22Rv1 (cell line): Measurements from ENCODE around the gene TIGD1.

Experiments used
- ZFX ChIP-seq: fragments of 450-650 bp; IDR thresholded peaks from 2 replicates; pipeline ENCODE4 v1.6.1; 2017; ENCODE audit warnings: antibody characterized with exemption, borderline replicate concordance
- TF ChIP-seq, protein P1 (sequence below): fragments of 450-650 bp; IDR thresholded peaks from 2 replicates; pipeline ENCODE4 v1.5.1; 2017; ENCODE audit warnings: mild to moderate bottlenecking

DNA sequence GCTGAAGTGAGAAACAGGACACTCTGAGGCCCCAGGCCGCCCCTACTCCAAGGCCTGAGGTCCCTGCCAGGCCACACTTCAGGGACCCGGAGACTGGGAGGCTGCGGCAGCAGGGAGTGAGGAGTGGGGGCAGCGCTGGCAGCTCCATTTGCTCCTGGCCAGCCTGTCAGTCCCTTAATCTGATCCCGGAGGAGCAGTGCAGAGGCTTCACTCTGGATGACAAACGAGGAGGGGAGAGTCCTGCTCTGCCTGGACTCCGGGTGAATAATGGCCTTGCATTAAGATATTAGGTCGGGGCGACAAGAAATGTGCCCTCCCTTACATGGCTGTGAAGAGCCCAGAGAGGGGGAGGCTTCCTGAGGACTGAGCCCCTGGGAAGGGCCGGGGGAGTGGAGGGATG is 44.5 kb downstream of the TIGD1 start:
- TF ChIP-seq, protein P1, sequence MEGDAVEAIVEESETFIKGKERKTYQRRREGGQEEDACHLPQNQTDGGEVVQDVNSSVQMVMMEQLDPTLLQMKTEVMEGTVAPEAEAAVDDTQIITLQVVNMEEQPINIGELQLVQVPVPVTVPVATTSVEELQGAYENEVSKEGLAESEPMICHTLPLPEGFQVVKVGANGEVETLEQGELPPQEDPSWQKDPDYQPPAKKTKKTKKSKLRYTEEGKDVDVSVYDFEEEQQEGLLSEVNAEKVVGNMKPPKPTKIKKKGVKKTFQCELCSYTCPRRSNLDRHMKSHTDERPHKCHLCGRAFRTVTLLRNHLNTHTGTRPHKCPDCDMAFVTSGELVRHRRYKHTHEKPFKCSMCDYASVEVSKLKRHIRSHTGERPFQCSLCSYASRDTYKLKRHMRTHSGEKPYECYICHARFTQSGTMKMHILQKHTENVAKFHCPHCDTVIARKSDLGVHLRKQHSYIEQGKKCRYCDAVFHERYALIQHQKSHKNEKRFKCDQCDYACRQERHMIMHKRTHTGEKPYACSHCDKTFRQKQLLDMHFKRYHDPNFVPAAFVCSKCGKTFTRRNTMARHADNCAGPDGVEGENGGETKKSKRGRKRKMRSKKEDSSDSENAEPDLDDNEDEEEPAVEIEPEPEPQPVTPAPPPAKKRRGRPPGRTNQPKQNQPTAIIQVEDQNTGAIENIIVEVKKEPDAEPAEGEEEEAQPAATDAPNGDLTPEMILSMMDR: no peak
- TF ChIP-seq ZFX: no peak
